Liver (tissue), 9 donors: Measurements from ENCODE around the gene ADGRF1. TPM values are rescaled to one million over a fixed set of nuclear protein-coding genes. Genes with fewer than 3 reads are reported as not detected.

Experiments used
- DNase-seq: peaks from one replicate; pipeline ENCODE4 v3.0.0-alpha.2; 2017; ENCODE audit warnings: low spot score
- H3K27ac ChIP-seq, 2 donors: one replicate each; pipeline ENCODE4 v1.7.0; 2013; ENCODE audit warnings: inconsistent platforms in 2 of 2, low read length in 2 of 2, control low read depth in 1 of 2, low read depth in 1 of 2, mild to moderate bottlenecking in 1 of 2
- H3K27me3 ChIP-seq, 4 donors: one replicate each; pipeline versions ENCODE4 v1.6.1 to v1.7.0; 2013; ENCODE audit warnings: low read length in 3 of 4, inconsistent platforms in 1 of 4, mild to moderate bottlenecking in 1 of 4, moderate library complexity in 1 of 4; ENCODE audit not compliant: control insufficient read depth in 4 of 4, insufficient read depth in 4 of 4
- H3K36me3 ChIP-seq, 4 donors: one replicate each; pipeline versions ENCODE4 v1.6.1 to v1.7.0; 2013; ENCODE audit warnings: low read length in 3 of 4, mild to moderate bottlenecking in 3 of 4, low read depth in 1 of 4, moderate library complexity in 1 of 4; ENCODE audit not compliant: control insufficient read depth in 4 of 4, insufficient read depth in 3 of 4
- H3K4me1 ChIP-seq, 4 donors: one replicate each; pipeline versions ENCODE4 v1.6.1 to v1.7.0; 2013; ENCODE audit warnings: low read length in 3 of 4, mild to moderate bottlenecking in 3 of 4, moderate library complexity in 1 of 4; ENCODE audit not compliant: control insufficient read depth in 4 of 4, insufficient read depth in 4 of 4
- H3K4me3 ChIP-seq, 3 donors: one replicate each; pipeline versions ENCODE4 v1.6.1 to v1.7.0; 2013; ENCODE audit warnings: low read length in 3 of 3, control low read depth in 1 of 3, low read depth in 1 of 3, mild to moderate bottlenecking in 1 of 3
- H3K9ac ChIP-seq, 2 donors: one replicate each; pipeline ENCODE4 v1.7.0; 2013; ENCODE audit warnings: low read length in 2 of 2, mild to moderate bottlenecking in 2 of 2, moderate library complexity in 2 of 2, control low read depth in 1 of 2, low read depth in 1 of 2
- H3K9me3 ChIP-seq, 4 donors: one replicate each; pipeline versions ENCODE4 v1.6.1 to v1.7.0; 2013; ENCODE audit warnings: low read length in 3 of 4; ENCODE audit not compliant: control insufficient read depth in 4 of 4
- CTCF ChIP-seq: fragments of 150-350 bp; IDR thresholded peaks from 2 replicates; pipeline ENCODE4 v1.5.1; 2017; ENCODE audit warnings: improper control_type of control experiment, low read depth, low read length; ENCODE audit not compliant: missing input control
- EGR1 ChIP-seq, 2 donors: IDR thresholded peaks; 2 replicates each; pipeline ENCODE4 v1.6.1; 2016 to 2018; ENCODE audit warnings: antibody characterized with exemption in 2 of 2, low read depth in 2 of 2
- FOXA1 ChIP-seq: IDR thresholded peaks from 2 replicates; pipeline ENCODE4 v1.6.1; 2016; ENCODE audit warnings: antibody characterized with exemption
- FOXA2 ChIP-seq: IDR thresholded peaks from 2 replicates; pipeline ENCODE4 v1.6.1; 2016; ENCODE audit warnings: antibody characterized with exemption
- GABPA ChIP-seq, 2 donors: IDR thresholded peaks in 1 of 2; conservative IDR thresholded peaks in 1 of 2; 2 replicates each; pipeline ENCODE4 v1.6.1; 2016; ENCODE audit warnings: antibody characterized with exemption in 2 of 2, mild to moderate bottlenecking in 1 of 2, moderate library complexity in 1 of 2
- HNF4A ChIP-seq, 2 donors: conservative IDR thresholded peaks; 2 replicates each; pipeline ENCODE4 v1.6.1; 2016; ENCODE audit warnings: antibody characterized with exemption in 2 of 2, mild to moderate bottlenecking in 2 of 2
- NR2F2 ChIP-seq: IDR thresholded peaks from 2 replicates; pipeline ENCODE4 v1.6.1; 2016; ENCODE audit warnings: antibody characterized with exemption
- RAD21 ChIP-seq, 2 donors: IDR thresholded peaks; 2 replicates each; pipeline ENCODE4 v1.6.1; 2016; ENCODE audit warnings: antibody characterized with exemption in 2 of 2, mild to moderate bottlenecking in 2 of 2
- RXRA ChIP-seq, 2 donors: IDR thresholded peaks; 2 replicates each; pipeline ENCODE4 v1.6.1; 2017 to 2018; ENCODE audit warnings: antibody characterized with exemption in 2 of 2, mild to moderate bottlenecking in 1 of 2
- TAF1 ChIP-seq: conservative IDR thresholded peaks from 2 replicates; pipeline ENCODE4 v1.6.1; 2016; ENCODE audit warnings: antibody characterized with exemption, mild to moderate bottlenecking
- YY1 ChIP-seq: IDR thresholded peaks from 2 replicates; pipeline ENCODE4 v1.6.1; 2016; ENCODE audit warnings: antibody characterized with exemption, mild to moderate bottlenecking
- WGBS: extraction: QIAGEN DNeasy Blood & Tissue Kit; methylation state at CpG from one replicate; pipeline ENCODE4 v1.1.7; 2013; 5-methylcytosine and 5-hydroxymethylcytosine counted together
- polyA plus RNA-seq, 2 donors: library from polyadenylated mRNA; stranded (reverse) in 1 of 2; unstranded in 1 of 2; fragments of 200-250 nt in 1 of 2; fragments of >200 nt in 1 of 2; fragmentation: Nextera tagmentation in 1 of 2; extraction: Ambion mirVana in 1 of 2; gene quantifications; one replicate each; pipeline versions ENCODE4 v1.2.1 to v1.2.3, GENCODE V29; 2013 to 2015
- total RNA-seq, 2 donors: library from RNA; depleted of rRNA; stranded (reverse); fragments of >200 nt; gene quantifications; one replicate each; pipeline ENCODE4 v1.2.3, GENCODE V29; 2014
- TF ChIP-seq, protein P1 (sequence below): IDR thresholded peaks from 2 replicates; pipeline ENCODE4 v1.6.1; 2016; ENCODE audit warnings: antibody characterized with exemption
- TF ChIP-seq, protein P2 (sequence below): IDR thresholded peaks from 2 replicates; pipeline ENCODE4 v1.6.1; 2016; ENCODE audit warnings: antibody characterized with exemption
- TF ChIP-seq, protein P3 (sequence below): IDR thresholded peaks from 2 replicates; pipeline ENCODE4 v1.6.1; 2016; ENCODE audit warnings: antibody characterized with exemption, mild to moderate bottlenecking
- donor health status: healthy.
- donor health status: healthy.
- donor health status: healthy.
- donor health status: healthy.
- donor health status: healthy.

ADGRF1 gene
- total and polyA plus RNA-seq, 4 donors, result 0.01 TPM; not detected in 3

- TF ChIP-seq GABPA (IDR thresholded peaks at IDR 0.05 in 1 of 2, conservative IDR thresholded peaks at IDR 0.05 in 1 of 2) (no peak), RAD21 (IDR thresholded peaks at IDR 0.05) (no peak), YY1 (no peak), FOXA2 (no peak), EGR1 (IDR thresholded peaks at IDR 0.05; ENCODE audit: low read depth in 2 of 2) (no peak), HNF4A (conservative IDR thresholded peaks at IDR 0.05) (no peak)
- TF ChIP-seq, protein P1, sequence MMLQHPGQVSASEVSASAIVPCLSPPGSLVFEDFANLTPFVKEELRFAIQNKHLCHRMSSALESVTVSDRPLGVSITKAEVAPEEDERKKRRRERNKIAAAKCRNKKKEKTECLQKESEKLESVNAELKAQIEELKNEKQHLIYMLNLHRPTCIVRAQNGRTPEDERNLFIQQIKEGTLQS, result no peak
- TF ChIP-seq, protein P2, sequence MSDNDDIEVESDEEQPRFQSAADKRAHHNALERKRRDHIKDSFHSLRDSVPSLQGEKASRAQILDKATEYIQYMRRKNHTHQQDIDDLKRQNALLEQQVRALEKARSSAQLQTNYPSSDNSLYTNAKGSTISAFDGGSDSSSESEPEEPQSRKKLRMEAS, result no peak
- Histone ChIP-seq H3K27me3 (no peaks in the 10 kb centered on the region), H3K9me3 (no peaks in the 10 kb centered on the region), H3K4me1 (no peaks in the 10 kb centered on the region), H3K36me3 (no peaks in the 10 kb centered on the region), H3K9ac (no peak overlapping the region), H3K27ac (no peak overlapping the region), H3K4me3 (no peak overlapping the region)
- DNase-seq, result no peak
- WGBS, result 57% methylated on average over 4 of the region's 4 CpGs
Observed at GRCh38 chr6:46979206-46979605, 62.9 kb downstream of the ADGRF1 start.

- no peak overlapping the region for H3K9ac ChIP-seq
- H3K9me3 ChIP-seq, result no peaks in the 10 kb centered on the region
- H3K27ac ChIP-seq, result no peak overlapping the region
- no peaks in the 10 kb centered on the region for H3K36me3 ChIP-seq
- no peak overlapping the region for H3K4me3 ChIP-seq
- peaks cover 0 to 3% (median 1%) of the 10 kb centered on the region in 4 donors for H3K4me1 ChIP-seq
- no peak for DNase-seq
- H3K27me3 ChIP-seq, result no peaks in the 10 kb centered on the region
- 84% methylated on average over 1 of the region's 1 CpG for WGBS
- TF ChIP-seq, protein P1, result no peak
- no peak for TF ChIP-seq RXRA (IDR thresholded peaks at IDR 0.05)
- TF ChIP-seq CTCF, result no peak
- TF ChIP-seq, protein P3, sequence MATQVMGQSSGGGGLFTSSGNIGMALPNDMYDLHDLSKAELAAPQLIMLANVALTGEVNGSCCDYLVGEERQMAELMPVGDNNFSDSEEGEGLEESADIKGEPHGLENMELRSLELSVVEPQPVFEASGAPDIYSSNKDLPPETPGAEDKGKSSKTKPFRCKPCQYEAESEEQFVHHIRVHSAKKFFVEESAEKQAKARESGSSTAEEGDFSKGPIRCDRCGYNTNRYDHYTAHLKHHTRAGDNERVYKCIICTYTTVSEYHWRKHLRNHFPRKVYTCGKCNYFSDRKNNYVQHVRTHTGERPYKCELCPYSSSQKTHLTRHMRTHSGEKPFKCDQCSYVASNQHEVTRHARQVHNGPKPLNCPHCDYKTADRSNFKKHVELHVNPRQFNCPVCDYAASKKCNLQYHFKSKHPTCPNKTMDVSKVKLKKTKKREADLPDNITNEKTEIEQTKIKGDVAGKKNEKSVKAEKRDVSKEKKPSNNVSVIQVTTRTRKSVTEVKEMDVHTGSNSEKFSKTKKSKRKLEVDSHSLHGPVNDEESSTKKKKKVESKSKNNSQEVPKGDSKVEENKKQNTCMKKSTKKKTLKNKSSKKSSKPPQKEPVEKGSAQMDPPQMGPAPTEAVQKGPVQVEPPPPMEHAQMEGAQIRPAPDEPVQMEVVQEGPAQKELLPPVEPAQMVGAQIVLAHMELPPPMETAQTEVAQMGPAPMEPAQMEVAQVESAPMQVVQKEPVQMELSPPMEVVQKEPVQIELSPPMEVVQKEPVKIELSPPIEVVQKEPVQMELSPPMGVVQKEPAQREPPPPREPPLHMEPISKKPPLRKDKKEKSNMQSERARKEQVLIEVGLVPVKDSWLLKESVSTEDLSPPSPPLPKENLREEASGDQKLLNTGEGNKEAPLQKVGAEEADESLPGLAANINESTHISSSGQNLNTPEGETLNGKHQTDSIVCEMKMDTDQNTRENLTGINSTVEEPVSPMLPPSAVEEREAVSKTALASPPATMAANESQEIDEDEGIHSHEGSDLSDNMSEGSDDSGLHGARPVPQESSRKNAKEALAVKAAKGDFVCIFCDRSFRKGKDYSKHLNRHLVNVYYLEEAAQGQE, result no peak
- TF ChIP-seq GABPA (IDR thresholded peaks at IDR 0.05 in 1 of 2, conservative IDR thresholded peaks at IDR 0.05 in 1 of 2), result no peak
- TF ChIP-seq FOXA1, result no peak
- no peak for TF ChIP-seq FOXA2
- TF ChIP-seq RAD21 (IDR thresholded peaks at IDR 0.05), result no peak
- TF ChIP-seq, protein P2, result no peak
- TF ChIP-seq EGR1 (IDR thresholded peaks at IDR 0.05; ENCODE audit: low read depth in 2 of 2), result no peak
- no peak for TF ChIP-seq TAF1
- no peak for TF ChIP-seq NR2F2
Observed at GRCh38 chr6:46974786-46975185, 67.3 kb downstream of the ADGRF1 start.
